ENCODE results near the gene TRMT1.
A peak's percentile ranks its signal among the peaks of the same experiment; 100 is the strongest.

GRCh38 chr19:13102666-13103580, 13.6 kb downstream of the TRMT1 start, which contains the start of gene LYL1:
- TF ChIP-seq CTCF (IDR thresholded peaks at IDR 0.05; ENCODE audit: borderline replicate concordance, extremely low read depth, low read length, poor library complexity, severe bottlenecking) = no peak
- peak; percentile 53 for TF ChIP-seq EZH2 (IDR thresholded peaks at IDR 0.05; ENCODE audit: borderline replicate concordance, low read depth, low read length, severe bottlenecking)

Measured in DND-41 (cell line).